Fibroblast of pulmonary artery (primary cell): ENCODE results near the gene PRDX6.

Source experiments
- DNase-seq: peaks from one replicate; pipeline ENCODE4 v3.0.0-alpha.2; 2010; ENCODE audit warnings: low read depth
- H3K4me3 ChIP-seq: replicated peaks from 2 replicates; pipeline ENCODE4 v1.5.1; 2011; ENCODE audit warnings: low read depth, mild to moderate bottlenecking, control low read depth, low read length, moderate library complexity
- TF ChIP-seq, protein P1 (sequence below): IDR thresholded peaks from 2 replicates; pipeline ENCODE4 v1.5.1; 2011; ENCODE audit warnings: mild to moderate bottlenecking, control low read depth, low read length, inconsistent platforms; ENCODE audit errors: missing control alignments

The PRDX6 gene

DNA sequence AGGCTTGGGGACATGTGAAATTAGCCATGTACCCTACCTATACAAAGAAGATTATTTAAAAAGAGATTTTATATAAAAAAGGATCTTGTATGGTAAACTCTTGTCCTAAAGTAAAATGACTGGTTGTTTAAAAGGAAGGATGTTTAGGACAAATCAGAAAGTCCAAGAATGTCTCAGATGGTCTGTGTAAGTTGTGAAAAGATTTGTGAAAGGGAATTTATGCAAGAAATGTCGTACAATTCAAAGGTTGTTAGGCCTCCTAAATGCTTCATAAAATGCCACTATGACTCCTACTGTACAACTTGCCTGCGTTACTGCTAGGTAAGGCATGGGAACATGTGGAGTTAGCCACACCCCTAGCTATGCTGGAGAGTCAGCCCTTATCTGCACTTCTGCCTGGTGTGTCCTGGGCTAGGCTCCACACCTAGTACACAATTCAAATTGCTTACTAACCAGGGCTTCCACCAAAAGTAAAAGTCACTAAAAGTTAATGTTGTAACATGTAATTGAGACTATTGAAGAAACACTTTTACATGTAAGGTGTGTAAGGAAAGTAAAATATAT lies 19.7 kb downstream of the PRDX6 start:
- H3K4me3 ChIP-seq: no peak overlapping the region
- DNase-seq: no peak
- TF ChIP-seq, protein P1, sequence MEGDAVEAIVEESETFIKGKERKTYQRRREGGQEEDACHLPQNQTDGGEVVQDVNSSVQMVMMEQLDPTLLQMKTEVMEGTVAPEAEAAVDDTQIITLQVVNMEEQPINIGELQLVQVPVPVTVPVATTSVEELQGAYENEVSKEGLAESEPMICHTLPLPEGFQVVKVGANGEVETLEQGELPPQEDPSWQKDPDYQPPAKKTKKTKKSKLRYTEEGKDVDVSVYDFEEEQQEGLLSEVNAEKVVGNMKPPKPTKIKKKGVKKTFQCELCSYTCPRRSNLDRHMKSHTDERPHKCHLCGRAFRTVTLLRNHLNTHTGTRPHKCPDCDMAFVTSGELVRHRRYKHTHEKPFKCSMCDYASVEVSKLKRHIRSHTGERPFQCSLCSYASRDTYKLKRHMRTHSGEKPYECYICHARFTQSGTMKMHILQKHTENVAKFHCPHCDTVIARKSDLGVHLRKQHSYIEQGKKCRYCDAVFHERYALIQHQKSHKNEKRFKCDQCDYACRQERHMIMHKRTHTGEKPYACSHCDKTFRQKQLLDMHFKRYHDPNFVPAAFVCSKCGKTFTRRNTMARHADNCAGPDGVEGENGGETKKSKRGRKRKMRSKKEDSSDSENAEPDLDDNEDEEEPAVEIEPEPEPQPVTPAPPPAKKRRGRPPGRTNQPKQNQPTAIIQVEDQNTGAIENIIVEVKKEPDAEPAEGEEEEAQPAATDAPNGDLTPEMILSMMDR: no peak

DNA sequence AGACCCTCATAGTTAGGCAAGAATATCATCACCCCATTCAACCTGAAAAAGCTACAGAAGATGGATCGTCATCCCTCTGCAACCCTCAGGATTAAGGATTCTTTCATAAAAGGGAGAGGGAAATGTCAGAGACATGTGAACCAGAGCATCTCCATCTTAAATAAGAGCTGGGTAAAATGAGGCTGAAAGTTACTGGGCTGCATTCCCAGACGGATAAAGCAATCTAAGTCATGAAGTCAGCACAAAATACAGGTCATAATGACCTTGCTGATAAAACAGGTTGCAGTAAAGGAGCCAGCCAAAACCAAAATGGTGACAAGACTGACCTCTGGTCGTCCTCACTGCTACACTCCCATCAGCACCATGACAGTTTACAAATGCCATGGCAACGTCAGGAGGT lies 22.6 kb downstream of the PRDX6 start:
- H3K4me3 ChIP-seq: no peak overlapping the region
- no peak for DNase-seq
- TF ChIP-seq, protein P1: no peak

DNA sequence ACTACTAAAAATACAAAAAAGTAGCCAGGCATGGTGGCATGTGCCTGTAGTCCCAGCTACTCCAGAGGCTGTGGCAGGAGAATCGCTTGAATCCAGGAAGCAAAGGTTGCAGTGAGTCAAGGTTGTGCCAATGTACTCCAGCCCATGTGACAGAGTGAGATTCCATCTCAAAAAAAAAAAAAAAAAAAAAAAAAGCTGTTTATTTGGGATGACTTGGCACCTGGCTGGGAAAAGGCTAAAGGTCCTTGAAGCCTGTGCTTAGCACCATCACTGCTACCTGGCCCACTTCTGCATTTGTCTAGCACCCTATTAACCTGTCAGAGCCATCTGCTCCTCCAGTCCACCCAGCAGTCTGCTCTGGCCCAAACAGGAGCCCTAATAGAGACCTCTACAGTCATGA lies 25.0 kb downstream of the PRDX6 start:
- no peak overlapping the region for H3K4me3 ChIP-seq
- TF ChIP-seq, protein P1: no peak
- no peak for DNase-seq

- TF ChIP-seq, protein P1: no peak
- peak; percentile 46 for DNase-seq
- no peak overlapping the region for H3K4me3 ChIP-seq
Observed at GRCh38 chr1:173503391-173503790, 26.3 kb downstream of the PRDX6 start.

DNA sequence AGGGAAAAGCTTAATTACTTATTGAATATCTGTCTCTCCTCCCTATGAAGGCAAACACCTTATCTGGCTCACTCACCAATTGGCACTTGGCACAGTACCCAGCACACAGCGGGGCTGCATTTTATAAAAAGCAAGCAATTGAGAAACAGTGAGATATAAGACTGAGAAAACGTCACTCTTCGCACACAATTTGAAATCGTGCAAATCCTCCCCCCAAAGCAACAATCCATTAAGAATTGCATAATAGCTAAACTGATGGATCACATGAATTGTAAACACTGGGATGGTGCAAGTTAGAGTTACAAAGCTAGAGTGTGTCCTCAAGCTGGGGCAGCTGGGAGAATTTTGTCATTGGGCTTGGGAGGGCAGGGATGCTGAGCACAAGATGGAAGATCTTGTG lies 27.1 kb downstream of the PRDX6 start:
- no peak for DNase-seq
- TF ChIP-seq, protein P1: no peak
- no peak overlapping the region for H3K4me3 ChIP-seq

- H3K4me3 ChIP-seq: no peak overlapping the region
- DNase-seq: no peak
- TF ChIP-seq, protein P1: no peak
Observed at GRCh38 chr1:173505391-173505790, 28.3 kb downstream of the PRDX6 start.

GRCh38 chr1:173506437-173506836 lies 29.3 kb downstream of the PRDX6 start:
- no peak for DNase-seq
- H3K4me3 ChIP-seq: no peak overlapping the region
- TF ChIP-seq, protein P1: no peak
